Lower leg skin (tissue), 3 donors: ENCODE data around the gene ZPBP2.

Source experiments
- POLR2A ChIP-seq, 2 donors: fragments of 450-650 bp; IDR thresholded peaks; one replicate each; pipeline ENCODE4 v1.6.1; 2016 to 2017; ENCODE audit warnings: antibody characterized with exemption in 2 of 2, mild to moderate bottlenecking in 1 of 2, moderate library complexity in 1 of 2
- TF ChIP-seq, protein P1 (sequence below), 3 donors: fragments of 450-650 bp; IDR thresholded peaks; one replicate each; pipeline ENCODE4 v1.5.1; 2016; ENCODE audit warnings: antibody characterized with exemption in 3 of 3, mild to moderate bottlenecking in 3 of 3, moderate library complexity in 2 of 3

- TF ChIP-seq, protein P1, sequence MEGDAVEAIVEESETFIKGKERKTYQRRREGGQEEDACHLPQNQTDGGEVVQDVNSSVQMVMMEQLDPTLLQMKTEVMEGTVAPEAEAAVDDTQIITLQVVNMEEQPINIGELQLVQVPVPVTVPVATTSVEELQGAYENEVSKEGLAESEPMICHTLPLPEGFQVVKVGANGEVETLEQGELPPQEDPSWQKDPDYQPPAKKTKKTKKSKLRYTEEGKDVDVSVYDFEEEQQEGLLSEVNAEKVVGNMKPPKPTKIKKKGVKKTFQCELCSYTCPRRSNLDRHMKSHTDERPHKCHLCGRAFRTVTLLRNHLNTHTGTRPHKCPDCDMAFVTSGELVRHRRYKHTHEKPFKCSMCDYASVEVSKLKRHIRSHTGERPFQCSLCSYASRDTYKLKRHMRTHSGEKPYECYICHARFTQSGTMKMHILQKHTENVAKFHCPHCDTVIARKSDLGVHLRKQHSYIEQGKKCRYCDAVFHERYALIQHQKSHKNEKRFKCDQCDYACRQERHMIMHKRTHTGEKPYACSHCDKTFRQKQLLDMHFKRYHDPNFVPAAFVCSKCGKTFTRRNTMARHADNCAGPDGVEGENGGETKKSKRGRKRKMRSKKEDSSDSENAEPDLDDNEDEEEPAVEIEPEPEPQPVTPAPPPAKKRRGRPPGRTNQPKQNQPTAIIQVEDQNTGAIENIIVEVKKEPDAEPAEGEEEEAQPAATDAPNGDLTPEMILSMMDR (IDR thresholded peaks at IDR 0.05): no peak
- no peak for TF ChIP-seq POLR2A (IDR thresholded peaks at IDR 0.05)
Measured at GRCh38 chr17:39916918-39917317, 48.9 kb downstream of the ZPBP2 start.
